ENCODE results near the gene HIKESHI. TPM values are rescaled to one million over a fixed set of nuclear protein-coding genes. Genes with fewer than 3 reads are reported as not detected.
"Not testable (repeated sequence)": the region's sequence is repeated elsewhere in the genome, so short reads cannot be mapped to it uniquely, and the experiment has no call there.

Gene HIKESHI
- total and polyA plus RNA-seq, 2 of the 8 experiments (the other 6 are each of a cell fraction or from before 2014, with no cell fraction given): 65.4 to 90.2 TPM

DNA sequence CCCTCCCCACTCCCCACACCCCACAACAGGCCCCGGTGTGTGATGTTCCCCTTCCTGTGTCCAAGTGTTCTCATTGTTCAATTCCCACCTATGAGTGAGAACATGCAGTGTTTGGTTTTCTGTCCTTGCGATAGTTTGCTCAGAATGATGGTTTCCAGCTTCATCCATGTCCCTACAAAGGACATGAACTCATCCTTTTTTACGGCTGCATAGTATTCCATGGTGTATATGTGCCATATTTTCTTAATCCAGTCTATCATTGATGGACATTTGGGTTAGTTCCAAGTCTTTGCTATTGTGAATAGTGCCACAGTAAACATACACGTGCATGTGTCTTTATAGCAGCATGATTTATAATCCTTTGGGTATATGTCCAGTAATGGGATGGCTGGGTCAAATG is 6.7 kb downstream of the HIKESHI start:
- H3K4me1 ChIP-seq (replicated peaks in 1 of 4; ENCODE audit: control insufficient read depth in 3 of 4, insufficient read depth in 4 of 4, low read length in 3 of 4); H3K4me2 ChIP-seq (ENCODE audit: insufficient read depth in 1 of 2, low read depth in 2 of 2, low read length in 2 of 2); H3K4me3 ChIP-seq (ENCODE audit: extremely low read depth in 1 of 4, insufficient read depth in 2 of 4, low read depth in 3 of 4, low read length in 4 of 4); H4K5ac ChIP-seq (ENCODE audit: insufficient read length, low read depth, low read length); H3K9ac ChIP-seq (replicated peaks in 1 of 4; ENCODE audit: extremely low read depth in 1 of 4, low read depth in 3 of 4, low read length in 3 of 4); H2AFZ ChIP-seq (ENCODE audit: low read length); H3K4ac ChIP-seq (replicated peaks; ENCODE audit: insufficient read length, low read depth, low read length); H3K23me2 ChIP-seq (ENCODE audit: low read depth, low read length); H2BK20ac ChIP-seq (ENCODE audit: low read length); H3K14ac ChIP-seq (ENCODE audit: insufficient read length); H3K18ac ChIP-seq (ENCODE audit: extremely low read depth, low read length); H3K9me3 ChIP-seq (ENCODE audit: insufficient read depth in 2 of 2, low read depth in 1 of 2, low read length in 1 of 2); CTCF ChIA-PET (ENCODE audit: partially characterized antibody); H4K20me1 ChIP-seq (replicated peaks in 1 of 2; ENCODE audit: control insufficient read depth in 1 of 2, insufficient read depth in 2 of 2, low read length in 2 of 2); H3K56ac ChIP-seq (replicated peaks; ENCODE audit: insufficient read length, low read depth, low read length); H2BK5ac ChIP-seq (ENCODE audit: low read depth, low read length); H3K36me3 ChIP-seq (ENCODE audit: control insufficient read depth in 2 of 4, insufficient read depth in 4 of 4, low read length in 3 of 4); DNase-seq (ENCODE audit: low read depth in 1 of 2, low spot score in 2 of 2); H2BK15ac ChIP-seq (ENCODE audit: low read length); H3K27me3 ChIP-seq (replicated peaks in 1 of 4; ENCODE audit: control insufficient read depth in 3 of 4, extremely low read depth in 1 of 4, insufficient read depth in 3 of 4, low read length in 3 of 4); H4K8ac ChIP-seq (ENCODE audit: extremely low read depth, insufficient read depth, low read length); H3K27ac ChIP-seq (ENCODE audit: low read depth, low read length); H3K79me1 ChIP-seq (ENCODE audit: low read depth, low read length); H4K91ac ChIP-seq (replicated peaks; ENCODE audit: insufficient read length, low read length); H3K23ac ChIP-seq (ENCODE audit: insufficient read length); H2AK5ac ChIP-seq (ENCODE audit: low read depth, low read length); H2BK120ac ChIP-seq (replicated peaks; ENCODE audit: low read depth, low read length); H2BK12ac ChIP-seq (ENCODE audit: low read depth, low read length); FAIRE-seq; POLR2A ChIA-PET (ENCODE audit: partially characterized antibody): not testable (repeated sequence)
- H3K79me2 ChIP-seq (ENCODE audit: control insufficient read depth in 1 of 2, insufficient read depth in 2 of 2, low read length in 2 of 2): peaks cover 0 to 19% of the 10 kb centered on the region in 2 experiments; a peak in 2 of 4 replicates
- WGBS, 2 experiments (ENCODE audit: extremely low coverage in 1 of 2, insufficient coverage in 1 of 2, insufficient read length in 1 of 2, insufficient replicate concordance in 2 of 2, low coverage in 1 of 2, low lambda C conversion rate in 2 of 2, missing lambda C conversion rate in 1 of 2): 88% methylated on average over 3 of the region's 4 CpGs; no CpG with 5 or more reads in 1 of the 2 experiments
